KOPT-K1 (cell line): Measurements from ENCODE around the gene ACTC1.

ENCODE experiments used
- H3K27ac ChIP-seq: fragments of 200-600 bp; sonication (generic); 2 replicates; pipeline ENCODE4 v1.5.1; 2016; ENCODE audit warnings: antibody characterized with exemption, mild to moderate bottlenecking, low read depth, low read length; ENCODE audit not compliant: poor library complexity, severe bottlenecking
- H3K36me3 ChIP-seq: fragments of 200-600 bp; sonication (generic); 2 replicates; pipeline ENCODE4 v1.5.1; 2017; ENCODE audit warnings: antibody characterized with exemption, mild to moderate bottlenecking, low read length, moderate library complexity; ENCODE audit not compliant: insufficient read depth
- H3K9me3 ChIP-seq: fragments of 200-600 bp; sonication (generic); 2 replicates; pipeline ENCODE4 v1.5.1; 2017; ENCODE audit warnings: antibody characterized with exemption, low read length, mild to moderate bottlenecking; ENCODE audit not compliant: insufficient read depth, poor library complexity, severe bottlenecking

ACTC1 gene

GRCh38 chr15:34783991-34784390 is 11.4 kb downstream of the ACTC1 start:
- Histone ChIP-seq H3K27ac (no peak overlapping the region), H3K36me3 (no peaks in the 10 kb centered on the region), H3K9me3 (no peaks in the 10 kb centered on the region)

- no peak overlapping the region for H3K27ac ChIP-seq
- no peaks in the 10 kb centered on the region for H3K36me3 ChIP-seq
- no peaks in the 10 kb centered on the region for H3K9me3 ChIP-seq
Observed at GRCh38 chr15:34783431-34783830, 11.9 kb downstream of the ACTC1 start.

GRCh38 chr15:34782901-34783300 is 12.4 kb downstream of the ACTC1 start:
- Histone ChIP-seq H3K9me3 (no peaks in the 10 kb centered on the region), H3K36me3 (no peaks in the 10 kb centered on the region), H3K27ac (no peak overlapping the region)

- H3K36me3 ChIP-seq, result no peaks in the 10 kb centered on the region
- no peak overlapping the region for H3K27ac ChIP-seq
- no peaks in the 10 kb centered on the region for H3K9me3 ChIP-seq
Observed at GRCh38 chr15:34780725-34781124, 14.6 kb downstream of the ACTC1 start.

- no peak overlapping the region for H3K27ac ChIP-seq
- H3K9me3 ChIP-seq, result no peaks in the 10 kb centered on the region
- no peaks in the 10 kb centered on the region for H3K36me3 ChIP-seq
Observed at GRCh38 chr15:34776606-34777105, 18.7 kb downstream of the ACTC1 start.

GRCh38 chr15:34773917-34774316 is 21.4 kb downstream of the ACTC1 start:
- no peak overlapping the region for H3K27ac ChIP-seq
- H3K36me3 ChIP-seq, result no peaks in the 10 kb centered on the region
- H3K9me3 ChIP-seq, result no peaks in the 10 kb centered on the region

GRCh38 chr15:34773013-34773412 is 22.3 kb downstream of the ACTC1 start:
- Histone ChIP-seq H3K36me3 (no peaks in the 10 kb centered on the region), H3K9me3 (no peaks in the 10 kb centered on the region), H3K27ac (no peak overlapping the region)

GRCh38 chr15:34772312-34772711 is 23.0 kb downstream of the ACTC1 start:
- H3K27ac ChIP-seq, result no peak overlapping the region
- H3K9me3 ChIP-seq, result no peaks in the 10 kb centered on the region
- no peaks in the 10 kb centered on the region for H3K36me3 ChIP-seq

GRCh38 chr15:34769711-34770110 is 25.6 kb downstream of the ACTC1 start:
- Histone ChIP-seq H3K36me3 (no peaks in the 10 kb centered on the region), H3K9me3 (no peaks in the 10 kb centered on the region)

GRCh38 chr15:34768530-34768929 is 26.8 kb downstream of the ACTC1 start:
- H3K27ac ChIP-seq, result no peak overlapping the region
- no peaks in the 10 kb centered on the region for H3K36me3 ChIP-seq
- H3K9me3 ChIP-seq, result no peaks in the 10 kb centered on the region

More at GRCh38 chr15:34769711-34770110, 25.6 kb downstream of the ACTC1 start:
- H3K27ac ChIP-seq, result no peak overlapping the region

- Histone ChIP-seq H3K9me3 (no peaks in the 10 kb centered on the region), H3K36me3 (no peaks in the 10 kb centered on the region), H3K27ac (no peak overlapping the region)
Observed at GRCh38 chr15:34765741-34766140, 29.6 kb downstream of the ACTC1 start.

- H3K36me3 ChIP-seq, result no peaks in the 10 kb centered on the region
- no peaks in the 10 kb centered on the region for H3K9me3 ChIP-seq
- H3K27ac ChIP-seq, result no peak overlapping the region
Observed at GRCh38 chr15:34760909-34761308, 34.4 kb downstream of the ACTC1 start.

GRCh38 chr15:34759992-34760391 is 35.4 kb downstream of the ACTC1 start:
- Histone ChIP-seq H3K27ac (no peak overlapping the region), H3K9me3 (no peaks in the 10 kb centered on the region), H3K36me3 (no peaks in the 10 kb centered on the region)

- Histone ChIP-seq H3K27ac (no peak overlapping the region), H3K36me3 (no peaks in the 10 kb centered on the region), H3K9me3 (no peaks in the 10 kb centered on the region)
Observed at GRCh38 chr15:34759347-34759746, 36.0 kb downstream of the ACTC1 start.

GRCh38 chr15:34757262-34757661 is 38.1 kb downstream of the ACTC1 start:
- Histone ChIP-seq H3K9me3 (no peaks in the 10 kb centered on the region), H3K36me3 (no peaks in the 10 kb centered on the region)

GRCh38 chr15:34755419-34755773 is 40.0 kb downstream of the ACTC1 start:
- H3K27ac ChIP-seq, result no peak overlapping the region
- no peaks in the 10 kb centered on the region for H3K36me3 ChIP-seq

More at GRCh38 chr15:34757262-34757661, 38.1 kb downstream of the ACTC1 start:
- H3K27ac ChIP-seq, result no peak overlapping the region

More at GRCh38 chr15:34755419-34755773, 40.0 kb downstream of the ACTC1 start:
- no peaks in the 10 kb centered on the region for H3K9me3 ChIP-seq
